Bronchial epithelial cell (primary cell): ENCODE measurements around the gene MAST4. TPM values are rescaled to one million over a fixed set of nuclear protein-coding genes. Genes with fewer than 3 reads are reported as not detected.

Experiments
- DNase-seq: peaks from one replicate; pipeline ENCODE4 v3.0.0-alpha.2; 2010; ENCODE audit warnings: low read depth
- FAIRE-seq: peaks from 2 replicates; lab custom pipeline; 2011; peaks lifted over from hg19 to GRCh38; lab: Jason Lieb, UNC
- H3K27me3 ChIP-seq: 2 replicates; pipeline ENCODE4 v1.5.1; 2011; ENCODE audit warnings: low read length; ENCODE audit not compliant: control insufficient read depth, insufficient read depth
- H3K36me3 ChIP-seq: 2 replicates; pipeline ENCODE4 v1.5.1; 2011; ENCODE audit warnings: low read length; ENCODE audit not compliant: control insufficient read depth, insufficient read depth
- H3K4me3 ChIP-seq: 2 replicates; pipeline ENCODE4 v1.5.1; 2011; ENCODE audit warnings: mild to moderate bottlenecking, low read depth, low read length, control low read depth
- CTCF ChIP-seq: IDR thresholded peaks from 2 replicates; pipeline ENCODE4 v1.5.1; 2011; ENCODE audit warnings: mild to moderate bottlenecking, moderate library complexity, low read length, control low read depth, inconsistent platforms; ENCODE audit not compliant: insufficient read depth, severe bottlenecking
- total RNA-seq: library from RNA; depleted of rRNA; stranded (reverse); fragments of >200 nt; gene quantifications from 2 replicates; pipeline ENCODE4 v1.2.1, GENCODE V29; 2014

Gene MAST4
- total RNA-seq, 1 donor from 2014 or later = 10.3 TPM

DNA sequence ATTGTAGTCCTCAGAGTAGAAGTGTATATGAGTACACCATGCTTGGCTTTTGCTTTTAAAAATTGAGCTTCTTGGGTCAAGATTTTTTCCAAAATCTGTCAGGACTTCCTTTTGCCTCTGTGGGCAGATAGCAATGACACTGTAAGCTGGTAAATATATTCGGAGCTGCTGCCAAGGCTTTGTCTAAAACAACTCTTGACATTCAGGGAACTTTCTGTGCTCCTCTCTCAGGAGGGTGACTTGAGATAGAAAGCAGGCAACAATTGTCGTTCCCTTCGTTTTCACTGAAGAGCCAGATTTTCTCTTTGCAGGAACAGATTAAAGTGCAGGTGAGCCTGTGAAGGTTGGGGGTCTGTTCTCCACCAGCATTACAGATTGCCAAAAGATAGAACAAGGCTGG, 230.5 kb downstream of the MAST4 start:
- Histone ChIP-seq H3K27me3 (no peaks in the 10 kb centered on the region), H3K36me3 (no peaks in the 10 kb centered on the region), H3K4me3 (no peak overlapping the region)
- no peak for TF ChIP-seq CTCF
- DNase-seq = no peak
- no peak for FAIRE-seq

DNA sequence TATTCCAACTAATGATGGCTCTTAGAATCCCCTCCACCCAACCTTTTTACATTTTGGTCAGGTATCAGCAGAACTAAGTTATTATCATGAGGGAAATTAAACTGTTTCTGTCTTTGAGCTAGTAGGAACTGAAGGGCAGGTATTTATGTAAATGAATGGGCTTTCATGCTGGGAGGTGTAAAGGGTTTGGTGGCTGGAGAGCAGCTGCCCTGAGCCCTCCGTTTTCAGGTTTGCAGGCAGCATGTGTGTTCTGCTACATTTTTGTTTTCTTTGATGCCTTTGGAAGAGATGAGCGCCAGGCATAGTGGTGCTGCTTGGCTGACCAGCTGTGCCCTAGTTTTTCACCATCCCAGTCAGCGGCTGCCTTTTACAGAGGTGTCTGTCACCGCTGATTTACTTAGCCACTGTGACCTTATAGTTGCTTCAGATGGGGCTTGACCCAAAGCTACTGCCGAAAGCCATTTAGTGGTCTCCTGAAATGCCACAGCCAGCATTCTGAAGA, 231.9 kb downstream of the MAST4 start:
- no peak for TF ChIP-seq CTCF
- H3K4me3 ChIP-seq = no peak overlapping the region
- H3K27me3 ChIP-seq = no peaks in the 10 kb centered on the region
- H3K36me3 ChIP-seq = no peaks in the 10 kb centered on the region
- FAIRE-seq (no peak), DNase-seq (no peak)

DNA sequence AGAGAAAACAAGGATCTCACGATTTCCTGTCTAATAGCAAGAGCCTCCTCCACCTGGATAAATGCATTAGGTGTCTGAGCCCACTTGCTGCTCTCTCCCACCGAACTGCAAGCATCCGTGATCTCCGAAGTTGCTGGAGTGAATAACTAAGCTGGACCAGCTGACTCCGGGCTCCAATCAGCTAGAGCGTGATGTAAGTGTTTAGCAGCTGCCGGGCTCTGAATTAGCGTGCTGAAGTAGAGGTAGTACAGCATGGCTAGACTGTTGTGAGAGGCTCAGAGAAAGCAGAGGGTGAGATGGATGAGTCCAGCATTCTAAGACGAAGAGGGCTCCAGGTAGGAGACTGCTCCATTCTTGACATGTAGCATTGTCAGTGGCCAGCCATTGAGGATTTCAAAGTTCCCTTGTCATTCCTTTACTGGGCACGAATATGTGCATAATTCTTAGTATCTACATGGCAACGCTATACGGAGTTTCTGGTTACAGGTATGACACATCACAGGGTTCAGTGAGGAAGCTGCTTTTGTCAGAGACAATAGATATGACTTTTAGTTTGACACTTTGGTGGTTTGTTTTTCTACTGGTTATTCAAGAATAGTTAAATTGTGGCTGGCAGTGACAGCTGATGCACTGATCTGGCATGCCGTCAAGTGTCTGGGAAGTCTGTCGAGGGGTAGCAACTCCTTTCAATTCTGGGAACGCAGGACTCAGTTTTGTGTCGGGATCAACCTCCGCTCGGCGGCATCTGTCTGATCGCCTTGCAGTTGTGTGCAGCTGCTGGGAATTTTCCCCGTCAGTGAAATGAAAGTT, 232.6 kb downstream of the MAST4 start:
- no peaks in the 10 kb centered on the region for H3K27me3 ChIP-seq
- FAIRE-seq (peak; percentile 87), DNase-seq (peak; percentile 87)
- peak overlapping the region; percentile 36 for H3K4me3 ChIP-seq
- H3K36me3 ChIP-seq = no peaks in the 10 kb centered on the region
- no peak for TF ChIP-seq CTCF

GRCh38 chr5:66829358-66829674, 233.1 kb downstream of the MAST4 start:
- no peak for TF ChIP-seq CTCF
- H3K36me3 ChIP-seq = no peaks in the 10 kb centered on the region
- DNase-seq (no peak), FAIRE-seq (no peak)
- H3K27me3 ChIP-seq = no peaks in the 10 kb centered on the region
- peak overlapping the region; percentile 36 for H3K4me3 ChIP-seq

GRCh38 chr5:66829826-66830225, 233.6 kb downstream of the MAST4 start:
- TF ChIP-seq CTCF = no peak
- FAIRE-seq = no peak
- Histone ChIP-seq H3K4me3 (no peak overlapping the region), H3K27me3 (no peaks in the 10 kb centered on the region), H3K36me3 (no peaks in the 10 kb centered on the region)
- peak; percentile 90 for DNase-seq
